ENCODE data around the gene GLB1L2. TPM values are rescaled to one million over a fixed set of nuclear protein-coding genes. Genes with fewer than 3 reads are reported as not detected.

GLB1L2 gene
- total RNA-seq, 6 donors from 2014 or later = 3.1 to 11.6 (median 6.0) TPM

DNA sequence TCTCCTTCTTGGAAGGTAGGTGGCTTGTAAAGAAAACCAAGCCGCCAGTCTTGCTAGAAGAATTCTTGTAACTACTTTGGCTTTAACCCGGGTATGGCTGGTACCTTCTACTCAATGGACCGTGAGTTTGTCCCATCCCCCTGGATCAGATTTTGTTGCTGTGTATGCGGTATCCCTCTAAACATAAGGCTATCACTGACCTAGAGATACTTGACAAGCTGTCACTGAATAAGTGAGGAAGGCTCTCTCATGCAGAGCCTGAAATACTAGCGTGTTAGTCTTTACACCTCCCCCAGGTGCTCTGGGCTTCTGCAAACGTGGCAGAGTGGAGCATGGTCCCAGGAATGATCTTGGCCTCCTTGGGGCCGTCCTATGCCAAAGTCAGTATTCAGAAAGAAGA lies 34.5 kb downstream of the GLB1L2 start:
- Histone ChIP-seq H3K27me3 (no peaks in the 10 kb centered on the region), H3K4me1 (no peaks in the 10 kb centered on the region), H3K36me3 (no peaks in the 10 kb centered on the region), H3K4me3 (no peak overlapping the region), H3K27ac (no peak overlapping the region), H3K9me3 (no peaks in the 10 kb centered on the region)
- DNase-seq (no peak), ATAC-seq (ENCODE audit: low FRiP score in 2 of 2) (no peak)
- WGBS, 2 donors = 74 to 84% methylated on average over 7 of the region's 7 CpGs
- TF ChIP-seq POLR2A (IDR thresholded peaks at IDR 0.05) (no peak), POLR2AphosphoS5 (IDR thresholded peaks at IDR 0.05) (no peak), EP300 (IDR thresholded peaks at IDR 0.05) (no peak)
- TF ChIP-seq, protein P1, sequence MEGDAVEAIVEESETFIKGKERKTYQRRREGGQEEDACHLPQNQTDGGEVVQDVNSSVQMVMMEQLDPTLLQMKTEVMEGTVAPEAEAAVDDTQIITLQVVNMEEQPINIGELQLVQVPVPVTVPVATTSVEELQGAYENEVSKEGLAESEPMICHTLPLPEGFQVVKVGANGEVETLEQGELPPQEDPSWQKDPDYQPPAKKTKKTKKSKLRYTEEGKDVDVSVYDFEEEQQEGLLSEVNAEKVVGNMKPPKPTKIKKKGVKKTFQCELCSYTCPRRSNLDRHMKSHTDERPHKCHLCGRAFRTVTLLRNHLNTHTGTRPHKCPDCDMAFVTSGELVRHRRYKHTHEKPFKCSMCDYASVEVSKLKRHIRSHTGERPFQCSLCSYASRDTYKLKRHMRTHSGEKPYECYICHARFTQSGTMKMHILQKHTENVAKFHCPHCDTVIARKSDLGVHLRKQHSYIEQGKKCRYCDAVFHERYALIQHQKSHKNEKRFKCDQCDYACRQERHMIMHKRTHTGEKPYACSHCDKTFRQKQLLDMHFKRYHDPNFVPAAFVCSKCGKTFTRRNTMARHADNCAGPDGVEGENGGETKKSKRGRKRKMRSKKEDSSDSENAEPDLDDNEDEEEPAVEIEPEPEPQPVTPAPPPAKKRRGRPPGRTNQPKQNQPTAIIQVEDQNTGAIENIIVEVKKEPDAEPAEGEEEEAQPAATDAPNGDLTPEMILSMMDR (IDR thresholded peaks at IDR 0.05) = no peak

DNA sequence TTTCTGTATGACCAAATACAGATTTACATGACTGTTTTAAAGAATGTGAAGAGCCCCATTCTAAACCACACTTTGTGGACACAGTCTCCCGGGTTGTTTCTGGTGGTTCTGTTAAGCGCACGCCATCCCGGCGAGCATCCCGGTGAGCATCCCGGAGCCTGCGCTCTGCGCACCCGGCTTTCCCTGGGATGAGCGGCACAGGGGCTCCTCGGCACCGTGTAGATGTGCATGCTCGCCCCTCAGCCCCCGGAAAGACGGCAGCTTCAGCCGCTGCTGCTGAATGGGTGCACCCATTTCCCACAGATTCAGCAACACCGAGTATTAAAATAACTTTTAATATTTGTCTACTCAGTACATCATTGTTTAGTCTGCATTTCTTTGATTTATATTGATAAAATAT lies 36.0 kb downstream of the GLB1L2 start:
- H3K4me1 ChIP-seq = no peaks in the 10 kb centered on the region
- ATAC-seq (ENCODE audit: low FRiP score in 2 of 2) (no peak), DNase-seq (peak in 1 of 2 donors; percentile 75)
- no peak overlapping the region for H3K27ac ChIP-seq
- WGBS, 2 donors = 85 to 92% methylated on average over 18 of the region's 18 CpGs
- no peak overlapping the region for H3K4me3 ChIP-seq
- TF ChIP-seq, protein P1 (IDR thresholded peaks at IDR 0.05) = no peak
- no peak for TF ChIP-seq POLR2A (IDR thresholded peaks at IDR 0.05)
- no peak for TF ChIP-seq POLR2AphosphoS5 (IDR thresholded peaks at IDR 0.05)
- no peak for TF ChIP-seq EP300 (IDR thresholded peaks at IDR 0.05)
- no peaks in the 10 kb centered on the region for H3K9me3 ChIP-seq
- no peaks in the 10 kb centered on the region for H3K36me3 ChIP-seq
- no peaks in the 10 kb centered on the region for H3K27me3 ChIP-seq

DNA sequence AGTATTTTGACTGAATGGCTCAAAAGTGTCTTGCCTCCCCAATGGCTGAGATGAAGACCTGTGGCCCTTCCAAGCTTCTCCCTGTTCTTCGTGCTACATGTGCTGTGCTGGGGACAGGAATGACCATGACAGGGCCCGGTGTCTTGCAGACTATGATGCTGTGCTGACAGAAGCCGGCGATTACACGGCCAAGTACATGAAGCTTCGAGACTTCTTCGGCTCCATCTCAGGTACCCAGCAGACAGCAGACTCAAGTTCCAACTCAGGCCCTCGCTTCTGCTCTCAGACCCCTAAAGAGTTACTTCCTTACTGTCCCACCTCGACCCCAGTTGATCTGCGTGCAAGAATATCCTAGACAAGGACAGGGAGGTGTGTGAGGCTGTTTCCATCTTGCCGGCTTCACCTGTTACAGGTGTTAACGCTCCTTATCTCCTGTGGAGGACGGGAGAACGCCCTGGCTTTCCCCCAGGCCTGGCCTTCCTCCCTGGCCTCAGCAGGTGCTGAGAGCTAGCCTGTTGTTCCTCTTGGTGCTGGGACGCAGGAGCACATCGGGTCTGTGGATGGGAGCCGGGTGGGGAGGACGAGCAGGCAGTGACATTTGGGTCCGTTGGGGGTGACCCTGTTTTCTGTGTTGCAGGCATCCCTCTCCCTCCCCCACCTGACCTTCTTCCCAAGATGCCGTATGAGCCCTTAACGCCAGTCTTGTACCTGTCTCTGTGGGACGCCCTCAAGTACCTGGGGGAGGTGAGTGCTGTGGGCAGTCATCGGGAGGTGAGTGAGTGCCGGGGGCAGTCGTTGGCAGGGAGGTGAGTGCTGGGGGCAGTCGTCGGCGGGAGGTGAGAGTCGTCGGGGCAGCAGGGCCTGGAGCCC lies 38.1 kb downstream of the GLB1L2 start:
- H3K4me1 ChIP-seq = no peaks in the 10 kb centered on the region
- H3K27ac ChIP-seq = no peak overlapping the region
- WGBS, 2 donors = 83 to 87% methylated on average over 26 to 30 of the region's 30 CpGs
- no peak for ATAC-seq (ENCODE audit: low FRiP score in 2 of 2)
- no peaks in the 10 kb centered on the region for H3K9me3 ChIP-seq
- no peak overlapping the region for H3K4me3 ChIP-seq
- TF ChIP-seq, protein P1 (IDR thresholded peaks at IDR 0.05) = no peak
- TF ChIP-seq POLR2A (IDR thresholded peaks at IDR 0.05) (no peak), POLR2AphosphoS5 (IDR thresholded peaks at IDR 0.05) (no peak), EP300 (IDR thresholded peaks at IDR 0.05) (no peak)
- DNase-seq = peak in 1 of 2 donors; percentile 64
- no peaks in the 10 kb centered on the region for H3K36me3 ChIP-seq
- H3K27me3 ChIP-seq = no peaks in the 10 kb centered on the region

DNA sequence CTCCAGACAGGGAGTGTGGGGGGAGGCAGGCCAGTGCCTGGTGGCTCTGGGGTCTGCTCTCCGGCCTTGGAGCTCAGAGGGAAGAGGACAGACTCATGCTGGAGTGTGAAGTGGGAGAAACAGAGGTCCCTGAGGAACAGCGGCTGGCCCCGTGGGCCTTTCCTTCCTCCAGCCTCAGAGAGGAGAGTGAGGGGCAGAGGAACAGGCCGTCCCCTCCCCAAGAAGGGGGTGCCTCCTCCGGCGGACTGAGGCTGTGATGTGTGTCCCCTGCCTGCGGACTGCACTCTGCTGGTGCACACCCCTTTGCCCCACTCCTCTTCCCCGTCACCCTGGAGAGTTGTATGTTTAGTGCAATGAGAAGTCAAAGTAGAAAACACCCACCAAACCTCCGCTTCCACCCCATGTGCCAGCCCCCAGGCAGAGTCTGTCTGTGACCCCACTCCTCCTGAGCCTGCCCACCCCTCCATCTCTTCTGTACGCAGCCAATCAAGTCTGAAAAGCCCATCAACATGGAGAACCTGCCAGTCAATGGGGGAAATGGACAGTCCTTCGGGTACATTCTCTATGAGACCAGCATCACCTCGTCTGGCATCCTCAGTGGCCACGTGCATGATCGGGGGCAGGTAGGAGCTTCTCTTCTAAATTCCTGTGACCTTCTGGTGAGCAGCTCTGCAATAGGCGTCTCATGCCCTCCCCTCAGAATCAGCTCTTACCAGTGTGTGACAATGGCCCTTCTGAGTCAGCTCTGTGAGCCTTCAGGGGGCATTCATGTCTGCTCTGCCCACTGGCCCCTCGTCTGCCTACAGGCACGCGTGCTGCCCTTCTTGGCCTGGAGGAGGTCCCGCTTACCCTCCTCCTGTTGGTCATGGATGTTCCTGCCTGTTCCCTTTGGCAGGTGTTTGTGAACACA lies 39.0 kb downstream of the GLB1L2 start:
- no peak overlapping the region for H3K4me3 ChIP-seq
- WGBS, 2 donors = 89 to 90% methylated on average over 10 to 19 of the region's 19 CpGs
- ATAC-seq (ENCODE audit: low FRiP score in 2 of 2) = no peak

More for the DNA sequence above, 39.0 kb downstream of the GLB1L2 start:
- no peak for TF ChIP-seq EP300 (IDR thresholded peaks at IDR 0.05)
- Histone ChIP-seq H3K27me3 (no peaks in the 10 kb centered on the region), H3K4me1 (no peaks in the 10 kb centered on the region), H3K27ac (no peak overlapping the region), H3K9me3 (no peaks in the 10 kb centered on the region), H3K36me3 (no peaks in the 10 kb centered on the region)
- DNase-seq = no peak

All from upper lobe of left lung (tissue), 6 donors.